Urinary bladder (tissue), 4 donors: ENCODE results near the gene ADGB. TPM values are rescaled to one million over a fixed set of nuclear protein-coding genes. Genes with fewer than 3 reads are reported as not detected.
"Not testable (repeated sequence)": the region's sequence is repeated elsewhere in the genome, so short reads cannot be mapped to it uniquely, and the experiment has no call there.

Experiments used
- DNase-seq: peaks from one replicate; pipeline ENCODE4 v3.0.0-alpha.2; 2015; ENCODE audit errors: extremely low spot score
- H3K27ac ChIP-seq: one replicate; pipeline ENCODE4 v1.5.1; 2013; ENCODE audit warnings: low read depth, mild to moderate bottlenecking, moderate library complexity
- H3K36me3 ChIP-seq: one replicate; pipeline ENCODE4 v1.6.1; 2013; ENCODE audit warnings: mild to moderate bottlenecking, moderate library complexity; ENCODE audit not compliant: insufficient read depth
- H3K4me1 ChIP-seq: one replicate; pipeline ENCODE4 v1.6.1; 2013; ENCODE audit warnings: mild to moderate bottlenecking, moderate library complexity; ENCODE audit not compliant: insufficient read depth
- H3K4me3 ChIP-seq: one replicate; pipeline ENCODE4 v1.5.1; 2013; ENCODE audit warnings: low read depth, low read length
- WGBS: extraction: QIAGEN DNeasy Blood & Tissue Kit; methylation state at CpG from one replicate; pipeline ENCODE4 v1.1.7; 2013; 5-methylcytosine and 5-hydroxymethylcytosine counted together
- polyA plus RNA-seq: library from polyadenylated mRNA; stranded (reverse); fragments of 200-250 nt; gene quantifications from one replicate; pipeline ENCODE4 v1.2.3, GENCODE V29; 2013
- total RNA-seq: library from RNA; depleted of rRNA; stranded (reverse); fragments of >200 nt; gene quantifications from one replicate; pipeline ENCODE4 v1.2.3, GENCODE V29; 2014
- donor health status: healthy with polysubstance abuse.
- donor health status: healthy.

The ADGB gene
- total and polyA plus RNA-seq, 2 donors, result 0.05 TPM; not detected in 1

DNA sequence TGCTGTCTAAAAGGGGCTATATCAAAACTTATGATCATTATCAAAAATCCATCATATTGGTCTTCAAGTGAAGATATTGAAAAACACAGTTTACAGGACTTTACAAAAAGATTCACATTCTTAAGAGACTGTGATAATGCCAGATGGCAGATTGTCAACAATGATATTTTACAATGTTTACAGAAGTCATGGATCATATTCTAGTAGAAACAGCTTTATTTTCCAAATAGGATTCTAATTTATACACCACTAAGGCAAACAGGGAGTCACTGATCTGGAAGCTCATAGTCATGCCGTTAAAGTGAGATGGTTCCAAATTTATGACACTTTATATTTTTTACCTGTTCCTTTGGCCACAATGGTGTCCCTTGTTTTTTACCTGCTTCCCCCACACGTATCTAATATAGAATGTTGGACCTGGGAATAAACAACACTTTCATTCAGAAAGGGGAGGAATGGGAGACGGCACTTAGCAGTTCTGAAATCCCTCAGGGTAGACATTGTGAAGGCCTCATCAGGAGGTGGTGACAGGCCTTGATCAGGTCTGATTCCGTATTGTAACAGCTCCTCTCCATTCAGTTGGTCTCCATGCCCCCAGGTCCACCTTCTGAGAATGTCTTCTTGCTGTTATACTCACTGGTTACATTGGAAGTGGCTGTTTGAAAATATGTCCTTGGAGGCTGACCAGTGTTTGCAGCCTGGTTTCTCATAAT is 228.6 kb downstream of the ADGB start:
- H3K4me1 ChIP-seq, result no peaks in the 10 kb centered on the region
- no peak overlapping the region for H3K27ac ChIP-seq
- H3K4me3 ChIP-seq, result no peak overlapping the region
- WGBS, result 50% methylated on average over 4 of the region's 4 CpGs
- no peaks in the 10 kb centered on the region for H3K36me3 ChIP-seq
- no peak for DNase-seq

DNA sequence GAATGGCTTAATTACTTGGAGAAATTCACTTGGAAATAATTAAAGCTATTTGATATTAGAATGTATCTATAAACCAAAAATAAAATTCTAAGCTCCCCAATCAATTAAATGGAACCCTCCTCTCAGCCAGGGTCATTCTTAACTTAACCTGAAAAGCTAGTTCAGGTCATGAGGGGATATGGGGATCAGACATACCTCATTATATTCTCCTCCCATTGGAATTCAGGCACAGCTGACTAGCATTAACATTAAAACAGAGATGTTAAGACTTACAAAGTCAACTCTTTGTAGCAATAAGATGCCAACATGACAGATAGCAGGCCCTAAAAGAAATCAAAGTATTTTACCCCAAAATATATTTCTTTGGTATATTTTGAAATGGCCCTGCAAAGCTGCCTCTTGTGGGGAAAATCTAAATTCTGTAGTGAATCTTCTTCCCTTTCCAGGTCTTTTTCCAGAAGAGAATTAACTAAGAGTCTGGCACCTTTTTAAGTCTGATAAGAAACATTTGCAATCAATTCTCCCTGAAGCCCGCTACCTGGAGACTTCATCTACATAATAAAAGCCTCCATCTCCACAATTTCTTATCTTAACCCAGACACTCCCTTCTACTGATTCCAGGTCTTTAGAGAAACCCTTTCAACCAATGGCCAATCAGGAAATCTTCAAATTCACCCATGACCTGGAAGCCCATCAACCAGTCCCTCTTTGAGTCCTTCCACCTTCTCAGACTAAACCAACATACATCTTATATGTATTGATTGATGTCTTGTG is 231.2 kb downstream of the ADGB start:
- Histone ChIP-seq H3K36me3 (no peaks in the 10 kb centered on the region), H3K4me1 (no peaks in the 10 kb centered on the region), H3K27ac (no peak overlapping the region), H3K4me3 (no peak overlapping the region)
- 99% methylated on average over 1 of the region's 1 CpG for WGBS
- DNase-seq, result no peak

DNA sequence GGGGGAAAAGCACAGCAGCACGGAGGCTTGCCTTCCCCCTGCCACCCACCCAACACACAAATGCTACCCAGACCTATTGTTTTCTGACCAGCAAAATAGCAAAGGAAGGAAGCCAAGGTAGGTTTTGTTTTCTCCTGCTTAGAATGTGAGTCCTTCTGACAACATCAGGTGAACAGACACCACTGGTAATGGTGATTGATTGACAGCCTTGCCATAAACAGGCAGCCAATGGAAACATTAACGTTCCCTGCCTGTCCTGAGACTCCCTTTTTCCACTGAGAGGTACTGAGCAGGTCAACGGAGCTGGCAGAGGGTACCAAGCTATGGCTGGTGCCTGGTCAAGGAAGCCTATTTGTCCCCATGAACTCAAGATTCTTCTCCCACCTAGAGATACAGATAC is 234.4 kb downstream of the ADGB start:
- WGBS, result 66% methylated on average over 3 of the region's 3 CpGs
- Histone ChIP-seq H3K27ac (no peak overlapping the region), H3K4me1 (no peaks in the 10 kb centered on the region), H3K36me3 (no peaks in the 10 kb centered on the region), H3K4me3 (no peak overlapping the region)
- no peak for DNase-seq

DNA sequence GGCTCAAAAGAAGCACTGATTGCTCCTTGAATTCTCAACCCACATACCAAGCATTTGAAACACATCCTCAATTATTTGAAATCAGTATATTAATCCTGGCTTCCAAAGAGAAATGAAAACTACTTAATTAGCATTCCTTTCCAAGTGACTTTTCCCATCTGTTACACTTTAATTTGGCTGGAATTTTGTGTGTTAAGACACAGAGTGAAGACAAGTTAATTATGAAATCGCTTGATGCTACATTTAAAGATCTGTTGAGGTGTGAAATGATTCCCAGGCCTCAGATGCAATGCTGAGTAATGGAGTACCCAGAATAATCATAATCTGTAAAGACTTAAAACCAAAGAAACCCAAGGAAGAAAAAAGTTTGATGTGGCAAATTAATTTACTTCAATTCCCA is 241.4 kb downstream of the ADGB start:
- DNase-seq, result no peak
- 77% methylated on average over 1 of the region's 1 CpG for WGBS
- no peaks in the 10 kb centered on the region for H3K36me3 ChIP-seq

DNA sequence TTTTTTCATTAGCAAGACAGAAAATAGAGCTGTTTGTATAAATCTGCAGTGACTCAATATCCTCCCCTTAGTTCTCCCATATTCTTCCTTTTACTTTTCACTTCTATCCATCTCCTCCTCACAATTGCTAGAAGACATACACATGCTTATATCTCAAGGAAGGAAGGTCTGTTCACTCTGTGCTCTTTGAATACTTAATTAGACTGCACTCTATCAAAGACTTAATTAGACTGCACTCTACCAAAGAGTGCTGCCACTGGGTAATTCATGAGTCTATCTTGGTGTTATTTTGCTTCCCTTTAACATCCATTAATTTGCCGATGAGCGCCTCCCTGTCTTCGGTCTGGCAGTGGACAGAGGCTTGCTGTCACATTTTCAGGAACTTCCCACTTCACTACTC is 241.9 kb downstream of the ADGB start:
- 93% methylated on average over 3 of the region's 3 CpGs for WGBS
- Histone ChIP-seq H3K4me3 (no peak overlapping the region), H3K36me3 (no peaks in the 10 kb centered on the region), H3K4me1 (no peaks in the 10 kb centered on the region), H3K27ac (no peak overlapping the region)
- DNase-seq, result no peak

More for the DNA sequence above, 241.4 kb downstream of the ADGB start:
- Histone ChIP-seq H3K4me3 (no peak overlapping the region), H3K27ac (no peak overlapping the region), H3K4me1 (no peaks in the 10 kb centered on the region)

GRCh38 chr6:146847426-146847825 is 248.7 kb downstream of the ADGB start:
- Histone ChIP-seq H3K27ac (no peak overlapping the region), H3K4me3 (no peak overlapping the region), H3K36me3 (no peaks in the 10 kb centered on the region), H3K4me1 (no peaks in the 10 kb centered on the region)
- 16% methylated on average over 1 of the region's 1 CpG for WGBS
- no peak for DNase-seq

- WGBS, result 80% methylated on average over 6 of the region's 6 CpGs
- no peak for DNase-seq
- no peaks in the 10 kb centered on the region for H3K36me3 ChIP-seq
- H3K4me1 ChIP-seq, result no peaks in the 10 kb centered on the region
- H3K27ac ChIP-seq, result no peak overlapping the region
- H3K4me3 ChIP-seq, result no peak overlapping the region
These were observed 251.6 kb downstream of the ADGB start for GRCh38 chr6:146850238-146850896.

DNA sequence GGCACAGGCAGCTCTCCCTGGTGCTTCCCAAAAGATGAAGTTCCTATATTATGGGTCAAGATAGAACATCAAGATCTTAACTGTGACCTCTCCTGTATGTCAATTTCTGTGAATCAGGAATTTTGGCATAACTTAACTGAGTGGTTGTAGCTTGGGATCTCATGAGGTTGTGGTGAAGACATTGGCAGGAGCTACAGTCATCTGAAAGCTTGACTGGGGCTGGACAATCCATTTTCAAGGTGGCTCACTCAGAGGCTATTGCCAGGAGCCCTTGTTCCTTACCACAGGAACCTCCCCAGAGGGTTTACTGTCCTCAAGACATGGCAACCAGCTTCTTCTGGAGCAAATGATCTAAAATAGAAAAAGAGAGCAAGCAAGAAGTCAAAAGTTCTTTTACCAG is 252.2 kb downstream of the ADGB start:
- H3K36me3 ChIP-seq, result no peaks in the 10 kb centered on the region
- H3K4me1 ChIP-seq, result no peaks in the 10 kb centered on the region
- H3K4me3 ChIP-seq, result no peak overlapping the region
- DNase-seq, result no peak
- H3K27ac ChIP-seq, result no peak overlapping the region

DNA sequence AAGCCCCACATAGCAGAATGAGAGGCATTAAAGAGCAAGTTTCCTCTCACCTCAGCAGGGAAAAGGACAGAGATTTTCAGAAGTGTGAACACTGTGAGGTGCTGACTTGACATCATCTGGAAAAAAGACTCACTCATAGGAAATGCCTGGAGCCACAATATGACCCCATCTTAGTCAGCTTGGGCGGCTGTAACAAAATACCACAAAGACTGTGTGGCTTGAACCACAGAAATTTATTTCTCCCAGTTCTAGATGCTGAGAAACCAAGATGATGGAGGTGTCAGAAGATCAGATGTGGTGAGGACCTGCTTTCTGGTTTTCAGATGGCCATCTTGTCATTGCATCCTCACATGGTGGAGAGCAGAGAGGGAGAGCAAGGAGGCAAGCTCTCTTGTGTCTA is 253.1 kb downstream of the ADGB start:
- Histone ChIP-seq H3K4me3 (no peak overlapping the region), H3K27ac (no peak overlapping the region), H3K36me3 (no peaks in the 10 kb centered on the region), H3K4me1 (no peaks in the 10 kb centered on the region)
- no peak for DNase-seq
- WGBS, result 77% methylated on average over 1 of the region's 1 CpG

- not testable (repeated sequence) for H3K36me3 ChIP-seq, DNase-seq, H3K4me3 ChIP-seq, H3K27ac ChIP-seq, H3K4me1 ChIP-seq
- WGBS, result 84% methylated on average over 6 of the region's 6 CpGs
These were observed 255.9 kb downstream of the ADGB start for GRCh38 chr6:146854521-146855255.

DNA sequence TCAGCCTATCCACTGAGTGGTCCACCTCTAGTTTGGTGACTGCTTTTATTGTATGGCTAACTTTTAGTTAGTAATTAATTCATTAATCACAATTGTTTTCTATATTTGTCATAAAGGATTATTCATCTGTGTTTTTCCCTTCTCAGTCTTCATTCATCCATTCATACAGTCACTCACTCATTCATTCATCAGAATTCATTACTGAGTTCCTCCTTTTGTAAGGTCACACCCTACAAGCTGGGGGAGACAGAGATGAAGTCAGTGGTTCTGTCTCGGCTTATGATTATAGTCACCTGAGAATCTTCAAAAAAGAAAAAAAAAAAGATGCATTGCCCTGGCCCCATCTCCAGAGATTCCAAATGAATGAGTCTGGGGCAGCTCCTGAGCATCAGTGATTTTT is 257.1 kb downstream of the ADGB start:
- Histone ChIP-seq H3K36me3 (no peaks in the 10 kb centered on the region), H3K4me1 (no peaks in the 10 kb centered on the region)
- 86% methylated on average over 1 of the region's 1 CpG for WGBS

GRCh38 chr6:146856296-146856695 is 257.5 kb downstream of the ADGB start:
- no peak overlapping the region for H3K4me3 ChIP-seq
- DNase-seq, result no peak
- H3K36me3 ChIP-seq, result no peaks in the 10 kb centered on the region
- 86% methylated on average over 7 of the region's 7 CpGs for WGBS
- no peak overlapping the region for H3K27ac ChIP-seq
- H3K4me1 ChIP-seq, result no peaks in the 10 kb centered on the region

More for the DNA sequence above, 257.1 kb downstream of the ADGB start:
- DNase-seq, result no peak
- H3K4me3 ChIP-seq, result no peak overlapping the region
- H3K27ac ChIP-seq, result no peak overlapping the region

- H3K27ac ChIP-seq, result peak overlapping the region; percentile 75
- H3K4me1 ChIP-seq, result no peaks in the 10 kb centered on the region
- H3K4me3 ChIP-seq, result peak overlapping the region; percentile 20
- no peaks in the 10 kb centered on the region for H3K36me3 ChIP-seq
- no peak for DNase-seq
- WGBS, result 17% methylated on average over 27 of the region's 27 CpGs
These were observed 258.6 kb downstream of the ADGB start for GRCh38 chr6:146857180-146857979.
